Testis (tissue), 3 donors: ENCODE measurements around the gene SYNGR4. TPM values are rescaled to one million over a fixed set of nuclear protein-coding genes. Genes with fewer than 3 reads are reported as not detected.

Source experiments
- DNase-seq: peaks from one replicate; pipeline ENCODE4 v3.0.0-alpha.2; 2019
- H3K27ac ChIP-seq, 2 donors: fragments of 200-600 bp; sonication (generic); one replicate each; pipeline ENCODE4 v1.5.1; 2019
- H3K27me3 ChIP-seq: fragments of 200-600 bp; sonication (generic); one replicate; pipeline ENCODE4 v1.5.1; 2019
- H3K36me3 ChIP-seq: fragments of 200-600 bp; sonication (generic); one replicate; pipeline ENCODE4 v1.5.1; 2017; ENCODE audit warnings: low read depth; ENCODE audit errors: missing control alignments
- H3K4me1 ChIP-seq: fragments of 200-600 bp; sonication (generic); one replicate; pipeline ENCODE4 v1.5.1; 2019
- H3K4me3 ChIP-seq, 2 donors: fragments of 200-600 bp; sonication (generic); one replicate each; pipeline ENCODE4 v1.5.1; 2017 to 2019
- H3K9me3 ChIP-seq: fragments of 200-600 bp; sonication (generic); one replicate; pipeline ENCODE4 v1.5.1; 2017
- CTCF ChIP-seq, 3 experiments: fragments of 450-650 bp in 2 of 3; fragments of 200-600 bp in 1 of 3; sonication (generic) in 1 of 3; IDR thresholded peaks; one replicate each; pipeline ENCODE4 v1.5.1; 2016 to 2019; ENCODE audit warnings: antibody characterized with exemption in 3 of 3, mild to moderate bottlenecking in 2 of 3, moderate library complexity in 1 of 3
- POLR2A ChIP-seq: fragments of 450-650 bp; IDR thresholded peaks from one replicate; pipeline ENCODE4 v1.6.1; 2017; ENCODE audit warnings: antibody characterized with exemption, mild to moderate bottlenecking, moderate library complexity
- WGBS, 2 donors: methylation state at CpG; one replicate each; pipeline ENCODE4 v1.1.5; 2018; 5-methylcytosine and 5-hydroxymethylcytosine counted together
- intact Hi-C: fragments of 100-400 bp; cut with DNase I; formaldehyde crosslinking; loops from one replicate; pipeline ENCODE4 v1.15.1; 2023; ENCODE audit warnings: low total_unique reads
- polyA plus RNA-seq: library from polyadenylated mRNA; stranded (reverse); fragments of 350-450 nt; fragmentation: Illumina TruSeq; extraction: RNeasy Lipid Tissue Mini Kit (QIAGEN cat#74804); gene quantifications from one replicate; pipeline ENCODE4 v1.2.3, GENCODE V29; 2014; ENCODE audit warnings: low read depth, low replicate concordance; ENCODE audit not compliant: insufficient read depth
- total RNA-seq, 2 donors: library from RNA; depleted of rRNA; stranded (reverse); fragments of >200 nt; gene quantifications; one replicate each; pipeline ENCODE4 v1.2.3, GENCODE V29; 2016

SYNGR4 gene
- total and polyA plus RNA-seq, 3 donors from 2014 or later: 21.8 to 112 (median 26.1) TPM

GRCh38 chr19:48341515-48342413 lies 22.4 kb upstream of the SYNGR4 start:
- intact Hi-C loops: no loop called here

GRCh38 chr19:48342414-48342738 lies 21.8 kb upstream of the SYNGR4 start:
- intact Hi-C loops: no loop called here
- no peak for DNase-seq
- 76 to 86% methylated on average over 20 of the region's 20 CpGs for WGBS, 2 donors

More at GRCh38 chr19:48341515-48342413, 22.4 kb upstream of the SYNGR4 start:
- Histone ChIP-seq H3K4me3 (no peak overlapping the region), H3K4me1 (peaks cover 5% of the 10 kb centered on the region), H3K36me3 (no peaks in the 10 kb centered on the region), H3K9me3 (no peaks in the 10 kb centered on the region), H3K27ac (no peak overlapping the region), H3K27me3 (no peaks in the 10 kb centered on the region)
- TF ChIP-seq POLR2A (no peak), CTCF (IDR thresholded peaks at IDR 0.05) (no peak)
- DNase-seq: no peak
- WGBS, 2 donors: 88 to 93% methylated on average over 10 of the region's 10 CpGs

GRCh38 chr19:48342841-48343540 lies 21.2 kb upstream of the SYNGR4 start:
- Histone ChIP-seq H3K27me3 (no peaks in the 10 kb centered on the region), H3K9me3 (no peaks in the 10 kb centered on the region), H3K27ac (no peak overlapping the region), H3K4me1 (peaks cover 15% of the 10 kb centered on the region), H3K4me3 (no peak overlapping the region), H3K36me3 (no peaks in the 10 kb centered on the region)
- intact Hi-C loops: no loop called here
- 91 to 92% methylated on average over 23 of the region's 23 CpGs for WGBS, 2 donors
- TF ChIP-seq CTCF (IDR thresholded peaks at IDR 0.05): no peak
- no peak for TF ChIP-seq POLR2A
- no peak for DNase-seq

More at GRCh38 chr19:48342414-48342738, 21.8 kb upstream of the SYNGR4 start:
- H3K9me3 ChIP-seq: no peaks in the 10 kb centered on the region
- H3K4me1 ChIP-seq: peaks cover 11% of the 10 kb centered on the region
- no peak overlapping the region for H3K27ac ChIP-seq
- TF ChIP-seq CTCF (IDR thresholded peaks at IDR 0.05) (no peak), POLR2A (no peak)
- no peaks in the 10 kb centered on the region for H3K27me3 ChIP-seq
- no peak overlapping the region for H3K4me3 ChIP-seq
- H3K36me3 ChIP-seq: no peaks in the 10 kb centered on the region

- WGBS, 2 donors: 100% methylated on average over 2 to 6 of the region's 6 CpGs
- no peaks in the 10 kb centered on the region for H3K9me3 ChIP-seq
- intact Hi-C loops: no loop called here
- peaks cover 25% of the 10 kb centered on the region for H3K4me1 ChIP-seq
- H3K27me3 ChIP-seq: no peaks in the 10 kb centered on the region
- TF ChIP-seq POLR2A (no peak), CTCF (IDR thresholded peaks at IDR 0.05) (no peak)
- no peak for DNase-seq
- H3K4me3 ChIP-seq: no peak overlapping the region
- H3K27ac ChIP-seq: no peak overlapping the region
- H3K36me3 ChIP-seq: no peaks in the 10 kb centered on the region
These were observed 19.3 kb upstream of the SYNGR4 start for GRCh38 chr19:48344892-48345291.
